Measurements from ENCODE around the gene TJP3. TPM values are rescaled to one million over a fixed set of nuclear protein-coding genes. Genes with fewer than 3 reads are reported as not detected.

Gene TJP3
- total RNA-seq, 1 donor from 2014 or later, result 20.0 TPM

GRCh38 chr19:3774621-3775373 lies 66.6 kb downstream of the TJP3 start:
- H3K4me1 Mint-ChIP-seq (ENCODE audit: unreplicated experiment), result no peaks in the 10 kb centered on the region
- no peaks in the 10 kb centered on the region for H3K9me3 Mint-ChIP-seq
- DNase-seq (ENCODE audit: extremely low spot score, unreplicated experiment), result no peak
- no peak overlapping the region for H3K4me3 Mint-ChIP-seq
- no peak for TF ChIP-seq CTCF (conservative IDR thresholded peaks at IDR 0.05)
- no peaks in the 10 kb centered on the region for H3K36me3 Mint-ChIP-seq
- no peak overlapping the region for H3K27ac Mint-ChIP-seq
- peaks cover 3% of the 10 kb centered on the region for H3K27me3 Mint-ChIP-seq

- H3K4me3 Mint-ChIP-seq, result no peak overlapping the region
- TF ChIP-seq CTCF (conservative IDR thresholded peaks at IDR 0.05), result no peak
- H3K4me1 Mint-ChIP-seq (ENCODE audit: unreplicated experiment), result no peaks in the 10 kb centered on the region
- H3K27me3 Mint-ChIP-seq, result peaks cover 3% of the 10 kb centered on the region
- no peaks in the 10 kb centered on the region for H3K9me3 Mint-ChIP-seq
- no peaks in the 10 kb centered on the region for H3K36me3 Mint-ChIP-seq
- no peak for DNase-seq (ENCODE audit: extremely low spot score, unreplicated experiment)
- no peak overlapping the region for H3K27ac Mint-ChIP-seq
Observed at GRCh38 chr19:3775374-3775711, 67.2 kb downstream of the TJP3 start.

- Mint-ChIP-seq H3K4me1 (ENCODE audit: unreplicated experiment) (no peaks in the 10 kb centered on the region), H3K9me3 (no peaks in the 10 kb centered on the region), H3K4me3 (no peak overlapping the region), H3K36me3 (no peaks in the 10 kb centered on the region), H3K27me3 (peaks cover 3% of the 10 kb centered on the region), H3K27ac (no peak overlapping the region)
- TF ChIP-seq CTCF (conservative IDR thresholded peaks at IDR 0.05), result no peak
- no peak for DNase-seq (ENCODE audit: extremely low spot score, unreplicated experiment)
Observed at GRCh38 chr19:3775831-3776230, 67.6 kb downstream of the TJP3 start.

GRCh38 chr19:3776479-3777040 lies 68.4 kb downstream of the TJP3 start:
- H3K4me3 Mint-ChIP-seq, result no peak overlapping the region
- TF ChIP-seq CTCF (conservative IDR thresholded peaks at IDR 0.05), result no peak

GRCh38 chr19:3778104-3778867 lies 70.1 kb downstream of the TJP3 start:
- Mint-ChIP-seq H3K36me3 (no peaks in the 10 kb centered on the region), H3K27me3 (peaks cover 7% of the 10 kb centered on the region), H3K4me1 (ENCODE audit: unreplicated experiment) (no peaks in the 10 kb centered on the region), H3K9me3 (peaks cover 8% of the 10 kb centered on the region), H3K4me3 (no peak overlapping the region), H3K27ac (no peak overlapping the region)
- no peak for DNase-seq (ENCODE audit: extremely low spot score, unreplicated experiment)
- no peak for TF ChIP-seq CTCF (conservative IDR thresholded peaks at IDR 0.05)

More at GRCh38 chr19:3776479-3777040, 68.4 kb downstream of the TJP3 start:
- Mint-ChIP-seq H3K9me3 (peaks cover 2% of the 10 kb centered on the region), H3K27me3 (peaks cover 3% of the 10 kb centered on the region), H3K36me3 (no peaks in the 10 kb centered on the region), H3K4me1 (ENCODE audit: unreplicated experiment) (no peaks in the 10 kb centered on the region), H3K27ac (no peak overlapping the region)
- no peak for DNase-seq (ENCODE audit: extremely low spot score, unreplicated experiment)

Measured in type B pancreatic cell (in vitro differentiated cells).